ENCODE results near the gene AGBL4.

GRCh38 chr1:49181033-49181432 is 842.7 kb downstream of the AGBL4 start:
- TF ChIP-seq POLR2AphosphoS5 (IDR thresholded peaks at IDR 0.05): no peak
- no peak for TF ChIP-seq CTCF (IDR thresholded peaks at IDR 0.05)
